MCF 10A (cell line): ENCODE results near the gene ZNF362. TPM values are rescaled to one million over a fixed set of nuclear protein-coding genes. Genes with fewer than 3 reads are reported as not detected.

Experiments
- BruUV-seq: library from RNA; stranded (reverse); fragments of 400-500 nt; replicated peaks from 2 replicates; lab custom pipeline; 2021; lab: Mats Ljungman, UMichigan
- CTCF ChIA-PET: fragments of 300-600 bp; sonication (Branson Sonifier 250); formaldehyde crosslinking; extraction: SDS; loops from one replicate; lab custom pipeline; 2021; ENCODE audit warnings: antibody characterized with exemption, inconsistent platforms; lab: Yijun Ruan, JAX
- POLR2A ChIA-PET: fragments of 300-600, 350-650 bp; sonication (Branson Sonifier 250); formaldehyde crosslinking; extraction: SDS; loops from one replicate; lab custom pipeline; 2020; ENCODE audit warnings: antibody characterized with exemption, inconsistent platforms; lab: Yijun Ruan, JAX
- DNase-seq: peaks from one replicate; pipeline ENCODE4 v3.0.0-alpha.2; 2018; ENCODE audit not compliant: unreplicated experiment
- H3K27ac Mint-ChIP-seq: one replicate; pipeline ENCODE4 v1.8.0; 2022; ENCODE audit warnings: mild to moderate bottlenecking, low read depth, mixed read lengths; ENCODE audit not compliant: unreplicated experiment
- H3K27me3 Mint-ChIP-seq: one replicate; pipeline ENCODE4 v1.8.0; 2022; ENCODE audit warnings: mixed read lengths; ENCODE audit not compliant: insufficient read depth, unreplicated experiment
- H3K36me3 Mint-ChIP-seq: one replicate; pipeline ENCODE4 v1.8.0; 2022; ENCODE audit warnings: mild to moderate bottlenecking, moderate library complexity, mixed read lengths; ENCODE audit not compliant: insufficient read depth, unreplicated experiment
- H3K4me1 Mint-ChIP-seq: one replicate; pipeline ENCODE4 v1.8.0; 2022; ENCODE audit warnings: mixed read lengths; ENCODE audit not compliant: insufficient read depth, unreplicated experiment
- H3K4me3 Mint-ChIP-seq: one replicate; pipeline ENCODE4 v1.8.0; 2022; ENCODE audit warnings: mild to moderate bottlenecking, moderate library complexity, mixed read lengths; ENCODE audit not compliant: unreplicated experiment
- H3K9me3 Mint-ChIP-seq: one replicate; pipeline ENCODE4 v1.8.0; 2022; ENCODE audit warnings: mixed read lengths; ENCODE audit not compliant: unreplicated experiment
- CTCF ChIP-seq: fragments of 200-600 bp; IDR thresholded peaks from one replicate; pipeline ENCODE4 v1.8.0; 2022; ENCODE audit warnings: antibody characterized with exemption, mild to moderate bottlenecking; ENCODE audit not compliant: unreplicated experiment
- intact Hi-C: fragments of 100-400 bp; cut with micrococcal nuclease; formaldehyde crosslinking; loops from 2 replicates; pipeline ENCODE4 v1.14.1; 2022
- total RNA-seq: library from RNA; stranded (reverse); gene quantifications from 2 replicates; pipeline ENCODE4 v1.2.3, GENCODE V29; 2022

The ZNF362 gene
- total RNA-seq, 1 experiment from 2014 or later, result 15.8 TPM

GRCh38 chr1:33335020-33335419, 78.7 kb downstream of the ZNF362 start:
- Mint-ChIP-seq H3K9me3 (no peaks in the 10 kb centered on the region), H3K27me3 (no peaks in the 10 kb centered on the region), H3K36me3 (peaks cover 76% of the 10 kb centered on the region), H3K27ac (peak overlapping the region; percentile 86), H3K4me3 (peak overlapping the region; percentile 6), H3K4me1 (peaks cover 67% of the 10 kb centered on the region)
- DNase-seq, result no peak
- ChIA-PET POLR2A (interaction anchor here (6.7 kb wide), 1 partner anchor 14 kb away, joined by 133 read pairs; no protein-coding TSS in a partner anchor), CTCF (interaction anchor here (1.4 to 1.7 kb wide), 2 partner anchors 13 to 40 kb away, joined by 3 to 5 read pairs; no protein-coding TSS in a partner anchor)
- no peak for TF ChIP-seq CTCF
- intact Hi-C loops, result no loop called here
- no TSS peak for BruUV-seq

GRCh38 chr1:33336580-33336979, 80.3 kb downstream of the ZNF362 start:
- H3K27ac Mint-ChIP-seq, result peak overlapping the region; percentile 85
- ChIA-PET CTCF (interaction anchor here (0.6 to 1.7 kb wide), 6 partner anchors 11 to 135 kb away, joined by 3 to 5 read pairs (median 4); no protein-coding TSS in a partner anchor), POLR2A (interaction anchor here (0.8 to 6.7 kb wide), 5 partner anchors 11 to 119 kb away, joined by 3 to 133 read pairs (median 3); partner anchors contain the start of gene A3GALT2)
- no peak for DNase-seq
- no peaks in the 10 kb centered on the region for H3K27me3 Mint-ChIP-seq
- peaks cover 79% of the 10 kb centered on the region for H3K4me1 Mint-ChIP-seq
- intact Hi-C loops, result no loop called here
- peaks cover 74% of the 10 kb centered on the region for H3K36me3 Mint-ChIP-seq
- TF ChIP-seq CTCF, result no peak
- no peak overlapping the region for H3K4me3 Mint-ChIP-seq
- H3K9me3 Mint-ChIP-seq, result no peaks in the 10 kb centered on the region
- BruUV-seq, result no TSS peak

GRCh38 chr1:33337441-33337840, 81.1 kb downstream of the ZNF362 start:
- no TSS peak for BruUV-seq
- intact Hi-C loops, result no loop called here

More at GRCh38 chr1:33337441-33337840, 81.1 kb downstream of the ZNF362 start:
- POLR2A ChIA-PET, result interaction anchor here (2.7 to 6.7 kb wide), 3 partner anchors 8 to 82 kb away, joined by 6 to 133 read pairs (median 57); no protein-coding TSS in a partner anchor
- CTCF ChIA-PET, result interaction anchor here (1.2 to 1.5 kb wide), 2 partner anchors 12 to 134 kb away, joined by 3 to 5 read pairs; no protein-coding TSS in a partner anchor
- Mint-ChIP-seq H3K9me3 (no peaks in the 10 kb centered on the region), H3K36me3 (peaks cover 74% of the 10 kb centered on the region), H3K27ac (peak overlapping the region; percentile 85), H3K4me1 (peaks cover 79% of the 10 kb centered on the region), H3K4me3 (no peak overlapping the region), H3K27me3 (no peaks in the 10 kb centered on the region)
- no peak for DNase-seq
- no peak for TF ChIP-seq CTCF
